ENCODE results near the gene ELAVL4.

Gene ELAVL4

GRCh38 chr1:50243939-50244338 is 135.2 kb downstream of the ELAVL4 start:
- ATAC-seq, result no peak
- TF ChIP-seq ZNF565 (CRISPR knock-in tag; conservative IDR thresholded peaks at IDR 0.05; ENCODE audit: low read depth) (no peak), CREB5 (CRISPR knock-in tag; IDR thresholded peaks at IDR 0.05; ENCODE audit: low read depth) (no peak), TOX (CRISPR knock-in tag; IDR thresholded peaks at IDR 0.05; ENCODE audit: borderline replicate concordance) (no peak), PPARA (CRISPR knock-in tag; IDR thresholded peaks at IDR 0.05; ENCODE audit: borderline replicate concordance) (no peak), PATZ1 (CRISPR knock-in tag; IDR thresholded peaks at IDR 0.05; ENCODE audit: borderline replicate concordance) (no peak), ZFP30 (CRISPR knock-in tag; IDR thresholded peaks at IDR 0.05) (no peak), SNAI2 (CRISPR knock-in tag; IDR thresholded peaks at IDR 0.05) (no peak), GLIS3 (CRISPR knock-in tag; IDR thresholded peaks at IDR 0.05) (no peak), OSR1 (CRISPR knock-in tag; IDR thresholded peaks at IDR 0.05) (no peak), ZC3H10 (CRISPR knock-in tag; IDR thresholded peaks at IDR 0.05) (no peak), CSDC2 (CRISPR knock-in tag; IDR thresholded peaks at IDR 0.05) (no peak), TSHZ2 (CRISPR knock-in tag; IDR thresholded peaks at IDR 0.05) (no peak), TCF4 (CRISPR knock-in tag; IDR thresholded peaks at IDR 0.05; ENCODE audit: borderline replicate concordance) (no peak), ZNF70 (CRISPR knock-in tag; IDR thresholded peaks at IDR 0.05) (no peak), CSRNP3 (CRISPR knock-in tag; IDR thresholded peaks at IDR 0.05) (no peak), RARB (CRISPR knock-in tag; IDR thresholded peaks at IDR 0.05) (no peak), ZNF8 (CRISPR knock-in tag; IDR thresholded peaks at IDR 0.05) (no peak), POU6F1 (CRISPR knock-in tag; IDR thresholded peaks at IDR 0.05; ENCODE audit: borderline replicate concordance, low read depth) (no peak), ZFP3 (CRISPR knock-in tag; IDR thresholded peaks at IDR 0.05) (no peak), BACH2 (CRISPR knock-in tag; IDR thresholded peaks at IDR 0.05; ENCODE audit: borderline replicate concordance) (no peak)

GRCh38 chr1:50246869-50247268 is 138.1 kb downstream of the ELAVL4 start:
- TF ChIP-seq RARB (CRISPR knock-in tag; IDR thresholded peaks at IDR 0.05) (no peak), TCF4 (CRISPR knock-in tag; IDR thresholded peaks at IDR 0.05; ENCODE audit: borderline replicate concordance) (no peak), ZFP30 (CRISPR knock-in tag; IDR thresholded peaks at IDR 0.05) (no peak), POU6F1 (CRISPR knock-in tag; IDR thresholded peaks at IDR 0.05; ENCODE audit: borderline replicate concordance, low read depth) (no peak)
- ATAC-seq, result no peak

- TF ChIP-seq ESRRG (CRISPR knock-in tag; IDR thresholded peaks at IDR 0.05) (no peak), BACH2 (CRISPR knock-in tag; IDR thresholded peaks at IDR 0.05; ENCODE audit: borderline replicate concordance) (no peak), ZNF70 (CRISPR knock-in tag; IDR thresholded peaks at IDR 0.05) (no peak), OSR1 (CRISPR knock-in tag; IDR thresholded peaks at IDR 0.05) (no peak), POU6F1 (CRISPR knock-in tag; IDR thresholded peaks at IDR 0.05; ENCODE audit: borderline replicate concordance, low read depth) (no peak), ARNTL (CRISPR knock-in tag; IDR thresholded peaks at IDR 0.05; ENCODE audit: borderline replicate concordance, low read depth) (no peak), CSDC2 (CRISPR knock-in tag; IDR thresholded peaks at IDR 0.05) (no peak), ISL1 (CRISPR knock-in tag; IDR thresholded peaks at IDR 0.05) (no peak), PPARA (CRISPR knock-in tag; IDR thresholded peaks at IDR 0.05; ENCODE audit: borderline replicate concordance) (no peak), TOX (CRISPR knock-in tag; IDR thresholded peaks at IDR 0.05; ENCODE audit: borderline replicate concordance) (no peak), ZFP30 (CRISPR knock-in tag; IDR thresholded peaks at IDR 0.05) (no peak), ZNF565 (CRISPR knock-in tag; conservative IDR thresholded peaks at IDR 0.05; ENCODE audit: low read depth) (no peak), GLIS3 (CRISPR knock-in tag; IDR thresholded peaks at IDR 0.05) (no peak), SNAI2 (CRISPR knock-in tag; IDR thresholded peaks at IDR 0.05) (no peak), TCF4 (CRISPR knock-in tag; IDR thresholded peaks at IDR 0.05; ENCODE audit: borderline replicate concordance) (no peak), ZFP3 (CRISPR knock-in tag; IDR thresholded peaks at IDR 0.05) (no peak)
Measured at GRCh38 chr1:50251702-50252101, 143.0 kb downstream of the ELAVL4 start.

More at GRCh38 chr1:50251702-50252101, 143.0 kb downstream of the ELAVL4 start:
- ATAC-seq, result no peak; the same call in 2 of the 3 replicates

Data from SK-N-SH treated with all-trans-retinoic acid at 6 μM for 48 hours (cell line).